Measurements from ENCODE around the gene LASP1NB.

DNA sequence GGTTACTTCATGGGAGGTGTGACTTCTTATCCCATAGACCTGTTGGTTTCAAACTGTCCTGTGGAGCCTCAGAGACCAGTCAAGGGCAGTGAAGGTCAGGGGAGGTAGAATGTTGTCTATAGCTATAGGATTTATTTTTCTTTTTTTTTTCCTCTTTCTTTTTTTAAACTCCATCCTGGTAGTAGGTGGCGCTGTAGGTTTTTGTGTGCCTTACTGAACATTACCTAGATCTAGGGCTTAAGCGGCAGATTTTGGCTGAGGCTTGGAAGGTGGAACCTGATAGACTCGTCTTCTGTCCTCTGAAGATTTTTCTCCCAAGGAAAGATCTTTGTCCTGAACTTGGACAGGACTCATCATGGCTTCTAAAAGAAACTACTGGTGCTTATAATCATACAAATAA is 8.2 kb upstream of the LASP1NB start:
- TF ChIP-seq CTCF (IDR thresholded peaks at IDR 0.05) (no peak), POLR2A (IDR thresholded peaks at IDR 0.05) (no peak)

Data from tibial nerve (tissue), 3 donors.